ENCODE data around the gene PCGF1.
A peak's percentile ranks its signal among the peaks of the same experiment; 100 is the strongest.
"Not testable (repeated sequence)": the region's sequence is repeated elsewhere in the genome, so short reads cannot be mapped to it uniquely, and the experiment has no call there.

Gene PCGF1

DNA sequence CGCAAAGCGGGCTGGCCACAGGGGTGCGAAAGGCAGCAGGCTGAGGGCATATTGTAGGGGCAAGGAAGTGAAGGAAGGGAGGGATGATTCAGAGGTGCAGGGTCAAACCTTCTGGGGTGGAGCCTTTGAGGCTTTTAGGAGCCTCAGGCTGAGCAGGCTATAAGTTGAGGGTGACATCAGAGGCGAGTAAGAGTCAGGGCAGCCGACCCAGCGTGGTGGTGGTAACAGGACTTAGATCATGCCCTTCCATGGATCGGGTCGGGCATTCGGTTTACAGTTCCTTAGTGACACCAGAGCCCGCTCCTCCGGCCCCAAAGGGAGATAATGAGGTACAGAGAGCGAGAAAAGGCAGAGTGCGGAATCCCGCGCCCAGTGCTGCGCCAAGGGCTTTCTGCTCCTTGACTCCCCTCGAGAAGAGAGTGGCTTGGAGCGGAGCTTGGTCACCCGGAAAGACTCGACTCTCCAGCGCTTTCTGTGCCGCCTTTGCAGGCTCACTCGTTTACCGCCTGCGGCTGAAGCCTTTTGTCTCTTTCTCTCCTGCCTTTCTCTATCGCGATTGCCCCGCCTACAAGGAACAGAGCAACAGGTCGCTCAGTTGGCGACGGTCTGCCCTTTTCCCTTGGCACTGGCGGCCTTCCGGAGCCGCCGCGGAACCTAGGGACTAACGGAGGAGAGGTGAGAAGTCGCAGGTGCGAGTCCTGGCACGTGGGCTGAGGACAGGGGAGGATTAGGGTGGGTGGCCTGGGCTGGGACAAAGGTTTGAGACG, 8.8 kb downstream of the PCGF1 start:
- DNase-seq = no peak

DNA sequence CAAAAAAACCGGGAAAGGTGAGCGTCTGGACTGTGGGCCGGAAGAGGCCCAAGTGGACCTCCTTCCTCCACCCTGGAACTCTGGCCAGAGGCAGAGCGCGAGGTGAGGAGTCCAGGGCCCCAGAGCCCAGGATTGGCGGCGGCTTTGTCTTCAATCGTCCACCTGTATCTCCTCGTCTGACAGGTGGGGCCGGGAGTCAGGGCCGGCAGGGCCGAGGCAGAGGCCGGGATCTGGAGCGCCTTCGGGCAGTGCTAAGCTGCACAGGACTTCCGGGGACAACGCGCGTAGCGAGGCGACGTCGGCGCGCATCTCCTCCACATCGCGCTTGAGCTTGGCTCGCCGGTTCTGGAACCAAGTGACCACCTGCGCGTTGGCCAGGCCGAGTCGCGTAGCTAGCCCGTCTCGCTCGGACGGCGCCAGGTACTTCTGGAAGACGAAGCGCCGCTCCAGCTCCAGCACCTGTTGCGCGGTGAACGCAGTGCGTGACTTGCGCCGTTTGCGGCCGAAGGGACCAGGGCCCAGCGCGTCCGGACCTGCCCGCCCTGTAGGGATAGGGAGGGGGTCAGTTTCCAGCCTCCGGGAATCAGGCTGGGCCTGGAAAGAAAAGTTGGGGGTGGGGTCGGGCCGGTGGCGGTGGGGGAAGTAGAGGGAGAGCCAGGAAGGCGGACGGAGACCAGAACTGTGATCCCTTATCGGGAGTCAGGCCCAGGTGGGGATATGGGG, 9.6 kb downstream of the PCGF1 start:
- DNase-seq = peak; percentile 79

DNA sequence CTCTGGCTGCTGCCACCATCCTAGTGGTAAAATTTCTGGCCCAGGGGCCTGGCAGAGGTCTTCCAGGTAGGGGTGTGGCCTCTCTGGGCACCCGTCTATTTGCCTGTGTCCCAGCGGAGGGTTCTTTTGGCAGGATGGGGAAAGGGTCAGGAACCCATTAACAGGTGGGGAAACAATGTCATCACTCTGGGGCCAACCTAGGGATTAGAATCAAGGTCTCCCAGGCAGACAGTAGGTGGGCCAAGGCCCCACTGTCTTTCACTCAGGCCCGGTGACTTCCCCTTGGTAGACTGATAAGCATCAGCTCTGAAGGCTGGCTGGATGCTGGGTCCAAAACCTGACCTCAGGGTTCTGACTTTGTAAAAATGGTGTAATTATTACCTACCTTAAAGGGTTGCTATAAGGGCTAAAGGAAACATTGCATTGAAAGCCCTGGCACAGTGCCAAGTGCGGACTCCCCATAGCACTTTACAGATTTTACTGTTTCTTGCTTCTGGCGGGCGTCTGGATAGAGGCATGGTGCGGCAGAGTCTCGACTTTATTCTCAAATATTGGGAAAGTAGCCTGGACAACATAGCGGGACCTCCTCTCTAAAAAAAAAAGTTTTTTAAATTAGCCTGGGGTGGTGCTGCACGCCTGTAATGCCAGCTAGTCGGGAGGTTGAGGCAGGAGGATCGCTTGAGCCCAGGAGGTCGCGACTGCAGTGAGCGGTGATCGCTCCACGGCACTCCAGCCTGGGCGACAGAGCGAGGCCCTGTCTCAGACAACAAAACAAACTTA, 10.3 kb downstream of the PCGF1 start:
- DNase-seq = no peak

DNA sequence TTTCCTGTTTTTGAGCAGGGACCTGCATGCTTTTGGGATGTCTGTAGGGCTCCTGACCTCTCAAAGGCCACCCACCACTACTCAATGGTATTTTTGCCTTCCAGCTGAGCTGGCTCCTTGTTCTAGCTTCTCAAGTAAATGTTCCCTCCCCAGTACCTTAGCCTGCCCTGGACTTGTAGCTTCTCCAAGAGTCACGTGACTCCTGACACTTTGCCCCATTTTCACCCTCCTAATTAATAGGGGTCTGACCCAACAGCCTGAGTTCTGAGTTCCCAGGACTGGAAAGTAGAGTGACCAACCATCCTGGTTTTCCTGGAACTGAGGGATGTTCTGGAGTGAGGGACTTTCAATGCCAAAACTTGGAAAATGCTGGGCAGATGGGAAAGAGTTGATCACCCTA, 12.1 kb downstream of the PCGF1 start:
- DNase-seq = no peak

DNA sequence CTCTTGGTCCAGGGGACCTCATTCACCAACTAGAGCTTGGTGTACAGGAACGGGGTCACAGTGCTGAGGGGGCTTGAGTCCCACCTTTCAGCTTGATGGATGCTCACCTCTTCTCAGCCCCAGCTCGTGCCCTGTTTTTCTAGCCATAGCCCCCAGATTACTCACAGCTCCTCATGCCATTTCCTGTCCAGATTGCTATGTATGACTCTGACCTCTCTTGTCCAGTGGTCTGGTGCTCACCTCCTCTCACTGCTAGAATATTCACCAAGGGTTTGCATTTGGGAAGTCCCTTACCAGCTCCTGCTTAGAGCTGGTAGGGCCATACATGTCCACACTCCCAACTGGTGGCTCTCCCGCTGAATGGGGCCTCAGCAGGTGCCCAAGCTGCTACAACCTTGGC, 13.9 kb downstream of the PCGF1 start:
- DNase-seq = no peak

DNA sequence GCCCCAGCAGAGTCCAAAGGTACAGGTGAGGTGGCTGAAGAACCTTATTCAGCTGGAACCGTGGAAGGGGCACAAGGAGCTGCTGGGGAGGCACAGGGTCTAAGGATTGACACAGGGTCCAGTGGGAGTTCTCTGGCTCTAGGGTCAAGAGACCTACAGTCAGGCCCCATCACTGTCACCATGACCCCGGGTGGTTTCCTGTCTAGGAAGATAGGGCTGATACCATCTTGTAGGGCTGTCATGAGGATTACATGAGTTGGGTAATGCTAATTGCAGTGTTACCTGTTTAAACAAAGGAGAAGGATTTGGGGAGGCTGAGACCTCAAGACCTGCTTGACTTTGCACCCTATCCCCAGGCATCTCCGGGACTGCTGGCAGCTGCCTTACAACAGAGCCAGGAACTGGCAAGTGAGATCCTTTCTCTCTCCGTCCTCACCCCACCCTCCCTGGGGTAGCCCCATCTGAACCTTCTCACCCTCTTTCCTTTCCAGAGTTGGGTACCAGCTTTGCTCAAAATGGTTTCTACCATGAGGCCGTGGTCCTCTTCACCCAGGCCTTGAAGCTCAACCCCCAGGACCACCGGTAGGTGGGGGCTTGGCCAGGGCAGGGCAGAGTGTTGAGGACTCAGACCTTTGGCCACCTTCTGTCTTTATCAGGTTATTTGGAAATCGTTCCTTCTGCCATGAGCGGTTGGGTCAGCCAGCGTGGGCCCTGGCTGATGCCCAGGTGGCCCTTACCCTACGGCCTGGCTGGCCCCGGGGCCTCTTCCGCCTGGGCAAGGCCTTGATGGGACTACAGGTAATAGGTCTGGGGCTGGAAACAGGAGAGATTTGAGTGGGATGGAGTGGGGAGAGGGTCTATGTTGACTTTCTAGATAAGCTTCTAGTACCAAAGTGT, 15.6 kb downstream of the PCGF1 start:
- no peak for DNase-seq

DNA sequence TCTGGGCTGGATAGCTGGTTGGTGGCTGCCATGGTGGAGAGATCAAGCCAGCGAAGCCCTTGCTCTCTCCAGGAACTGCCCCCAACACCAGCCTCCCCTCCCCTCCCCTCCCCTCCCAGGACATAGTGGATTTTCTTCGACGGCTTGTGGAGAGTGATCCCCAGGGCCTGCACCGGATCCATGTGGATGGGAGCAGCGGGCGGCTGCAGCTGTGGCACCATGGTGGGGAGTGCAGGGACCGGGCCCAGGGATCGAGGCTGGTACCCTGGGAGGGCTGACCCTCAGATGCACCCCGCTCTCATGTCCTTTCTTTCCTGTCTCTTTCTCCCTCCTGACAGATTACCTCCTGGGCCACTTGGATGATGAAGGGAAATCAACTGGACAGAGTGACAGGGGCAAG, 17.6 kb downstream of the PCGF1 start:
- no peak for DNase-seq

DNA sequence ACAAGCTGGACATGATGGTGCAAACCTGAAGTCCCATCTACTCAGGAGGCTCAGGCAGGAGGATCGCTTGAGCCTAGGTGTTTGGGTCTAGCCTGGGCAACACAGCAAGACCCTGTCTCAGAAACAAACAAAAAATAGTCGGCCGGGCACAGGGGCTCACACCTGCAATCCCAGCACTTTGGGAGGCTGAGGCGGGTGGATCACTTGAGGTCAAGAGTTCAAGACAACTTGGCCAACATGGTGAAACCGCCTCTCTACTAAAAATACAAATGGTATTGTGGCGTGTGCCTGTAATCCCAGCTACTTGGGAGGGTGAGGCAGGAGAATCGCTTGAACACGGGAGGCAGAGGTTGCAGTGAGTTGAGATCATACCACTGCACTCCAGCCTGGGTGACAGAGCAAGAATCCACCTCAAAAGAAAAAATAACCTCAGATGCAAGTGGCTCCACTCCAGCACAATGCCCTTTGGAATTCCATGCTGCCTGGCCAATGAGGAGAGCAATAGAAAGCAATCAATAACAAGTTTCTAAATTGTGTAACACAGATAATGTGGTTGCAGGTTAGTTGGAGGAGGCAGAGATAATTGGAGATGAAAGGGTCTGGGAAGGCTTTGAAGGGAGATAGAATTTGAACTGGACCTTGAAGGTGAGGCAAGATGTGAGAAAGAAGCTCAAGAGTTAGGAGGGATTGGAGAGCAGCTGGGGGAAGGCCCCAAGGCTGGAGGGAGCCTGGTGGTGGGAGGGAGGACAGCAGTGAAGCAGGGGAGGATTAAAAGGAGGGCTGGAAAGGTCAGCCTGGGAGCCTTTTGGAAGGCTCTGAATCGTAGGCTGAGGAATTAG, 18.6 kb downstream of the PCGF1 start:
- DNase-seq = no peak

DNA sequence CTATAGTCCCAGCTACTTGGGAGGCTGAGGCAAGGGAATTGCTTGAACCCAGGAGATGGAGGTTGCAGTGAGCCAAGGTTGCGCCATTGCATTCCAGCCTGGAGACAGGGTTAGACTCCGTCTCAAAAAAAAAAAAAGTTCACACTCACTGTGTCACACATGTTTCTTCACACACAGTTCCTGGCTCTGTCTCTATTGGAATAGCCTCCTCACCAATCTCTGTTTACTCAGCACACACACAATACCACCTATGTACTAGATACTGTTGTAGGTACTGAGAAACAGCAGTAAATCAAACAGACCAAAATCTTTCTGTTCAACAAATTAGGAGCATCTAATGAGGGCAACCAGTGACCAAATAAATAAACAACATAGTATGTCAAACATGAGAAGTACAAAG, 21.4 kb downstream of the PCGF1 start:
- no peak for DNase-seq

DNA sequence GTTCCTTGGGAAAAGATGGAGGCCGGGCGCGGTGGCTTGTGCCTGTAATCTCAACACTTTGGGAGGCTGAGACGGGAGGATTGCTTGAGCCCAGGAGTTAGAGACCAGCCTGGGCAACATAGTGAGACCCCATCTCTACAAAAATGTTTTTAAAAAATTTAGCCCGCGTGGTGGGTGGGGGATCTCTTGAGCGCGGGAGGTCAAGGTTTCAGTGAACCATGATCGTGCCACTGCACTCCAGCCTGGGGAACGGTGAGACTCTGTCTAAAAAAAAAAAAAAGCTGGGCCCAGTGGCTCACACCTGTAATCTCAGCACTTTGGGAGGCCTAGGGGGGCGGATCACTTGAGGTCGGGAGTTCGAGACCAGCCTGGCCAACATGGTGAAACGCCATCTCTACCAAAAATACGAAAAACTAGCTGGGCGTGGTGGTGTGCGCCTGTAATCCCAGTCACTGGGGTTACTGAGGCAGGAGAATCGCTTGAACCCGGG, 23.8 kb downstream of the PCGF1 start:
- DNase-seq = not testable (repeated sequence)

DNA sequence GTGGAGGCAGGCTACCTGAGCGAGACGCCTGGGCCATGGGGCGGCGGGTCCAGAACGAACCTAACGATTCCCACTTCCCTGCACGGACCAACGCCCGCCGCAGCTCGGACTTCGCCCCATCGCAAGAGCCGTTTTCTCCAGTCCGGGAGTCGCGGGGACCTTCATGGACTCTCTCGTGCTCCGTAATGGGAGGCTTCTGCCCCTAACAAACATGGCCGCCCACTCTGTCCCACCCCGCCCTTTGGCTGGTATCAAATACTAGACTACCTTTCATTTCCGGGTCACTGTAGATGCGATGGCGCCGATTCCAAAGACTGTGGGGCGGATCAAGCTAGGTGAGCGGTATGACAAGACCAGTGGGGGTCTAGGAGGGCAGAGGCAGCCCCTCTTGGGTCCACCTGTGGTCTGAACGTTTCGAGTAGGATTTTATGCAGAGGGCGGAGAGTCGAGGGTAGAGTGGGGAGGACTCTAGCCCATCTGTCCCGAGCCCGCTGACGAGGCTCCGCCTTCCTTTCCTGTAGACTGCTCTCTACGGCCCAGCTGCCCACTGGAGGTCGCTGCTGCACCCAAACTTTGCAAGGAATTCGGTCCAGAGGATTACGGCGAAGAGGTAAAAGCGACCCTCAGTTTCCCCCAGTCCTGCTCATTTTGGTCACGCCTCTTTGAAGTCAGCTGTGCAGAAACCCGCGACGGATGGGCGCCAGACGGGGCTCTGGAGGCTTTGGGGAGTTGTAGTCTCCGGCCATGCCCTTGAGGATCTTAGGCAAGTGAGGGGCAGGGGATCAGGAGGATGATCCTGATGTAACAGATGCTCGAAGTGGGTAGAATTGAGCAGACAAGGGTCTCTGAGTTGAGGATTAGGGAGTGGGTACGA, 24.5 kb downstream of the PCGF1 start, which contains the start of the genes CCDC142 and TTC31:
Gene CCDC142 (minus strand): TSS at position 198 of the 874 bp plus-strand sequence. CDS start 161 bp downstream, at position 37.
Gene TTC31 (plus strand): TSS at position 281 of the 874 bp plus-strand sequence. CDS start 15 bp downstream, at position 296.
- peak; percentile 95 for DNase-seq

DNA sequence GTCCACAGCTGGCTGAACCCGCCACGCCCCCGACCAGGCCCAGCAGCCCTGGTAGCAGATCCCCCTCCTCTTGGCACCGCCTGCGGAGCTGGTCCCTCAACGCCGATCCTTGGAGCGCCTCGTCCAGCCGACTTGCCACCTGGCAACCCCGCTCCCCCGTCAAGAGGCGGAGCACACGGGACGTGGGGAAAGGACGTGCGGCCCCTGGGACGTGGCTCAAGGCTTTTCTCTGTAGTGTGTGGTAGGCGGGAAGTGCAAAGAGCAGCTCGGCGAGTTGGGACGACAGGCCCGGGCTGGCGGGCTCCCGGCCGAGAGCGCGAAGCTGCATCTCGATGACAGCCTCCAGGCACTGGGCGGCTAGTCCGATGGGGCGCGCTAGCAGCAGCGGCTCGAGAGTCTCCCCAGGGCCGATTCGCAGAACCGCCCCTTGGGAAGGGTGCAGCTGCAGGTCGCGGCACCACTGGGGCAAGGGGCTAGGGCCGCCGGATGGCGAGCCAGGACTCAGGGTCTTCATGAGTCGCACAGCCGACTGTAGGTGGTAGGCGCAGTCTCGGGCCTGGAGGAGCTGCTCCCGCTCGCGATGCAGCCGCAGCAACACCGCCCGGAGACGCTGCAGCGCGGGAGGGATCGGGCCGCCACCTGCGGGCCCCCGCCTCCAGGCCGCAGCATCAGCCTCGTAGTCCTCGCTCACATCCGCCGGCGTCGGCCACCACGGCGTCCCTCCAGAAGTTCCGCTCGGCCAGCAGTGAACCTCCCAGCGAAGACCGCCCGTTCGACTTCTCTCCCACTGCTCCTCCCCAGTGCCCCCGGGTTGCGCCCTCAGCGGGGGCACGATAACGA, 25.3 kb downstream of the PCGF1 start:
- DNase-seq = peak; percentile 79

DNA sequence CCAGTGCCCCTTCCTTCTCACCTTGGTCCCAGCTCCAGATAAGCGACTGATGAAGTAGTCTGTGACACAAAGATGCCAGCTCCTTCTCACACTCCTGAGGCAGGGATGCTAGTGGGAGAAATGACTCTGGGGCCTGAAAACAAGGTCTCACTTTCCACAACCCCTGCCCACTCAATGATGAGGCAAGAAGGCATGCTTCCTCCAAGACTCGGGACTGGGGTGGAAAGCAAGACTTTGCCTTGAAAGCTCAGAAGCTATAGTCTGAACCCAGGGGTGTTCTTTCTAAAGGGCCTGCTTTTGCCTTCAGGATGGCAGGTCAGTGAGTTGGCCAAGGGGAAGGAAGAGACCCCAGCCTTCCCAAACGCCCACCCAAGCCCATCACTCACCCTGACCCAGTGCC, 26.1 kb downstream of the PCGF1 start:
- no peak for DNase-seq

DNA sequence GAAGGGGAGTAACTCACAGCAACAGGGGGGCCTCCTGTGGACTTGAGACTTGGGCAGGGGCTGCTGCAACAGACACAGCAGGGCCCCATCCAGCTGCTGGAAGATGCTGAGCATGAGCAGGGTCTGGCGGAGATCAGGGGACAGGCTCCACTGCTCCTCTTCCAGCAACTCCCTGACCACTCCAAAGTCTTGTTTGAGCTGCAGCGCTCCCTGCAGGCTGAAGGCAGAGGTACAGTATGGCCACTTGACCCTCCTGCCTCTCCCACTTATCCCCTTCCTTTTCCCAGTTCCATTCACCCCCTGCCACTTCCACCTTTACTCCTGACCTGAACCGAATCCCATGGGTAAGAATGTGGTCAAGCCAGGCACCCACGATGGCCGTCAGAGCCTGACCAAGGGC, 32.6 kb downstream of the PCGF1 start:
- DNase-seq = peak; percentile 5

DNA sequence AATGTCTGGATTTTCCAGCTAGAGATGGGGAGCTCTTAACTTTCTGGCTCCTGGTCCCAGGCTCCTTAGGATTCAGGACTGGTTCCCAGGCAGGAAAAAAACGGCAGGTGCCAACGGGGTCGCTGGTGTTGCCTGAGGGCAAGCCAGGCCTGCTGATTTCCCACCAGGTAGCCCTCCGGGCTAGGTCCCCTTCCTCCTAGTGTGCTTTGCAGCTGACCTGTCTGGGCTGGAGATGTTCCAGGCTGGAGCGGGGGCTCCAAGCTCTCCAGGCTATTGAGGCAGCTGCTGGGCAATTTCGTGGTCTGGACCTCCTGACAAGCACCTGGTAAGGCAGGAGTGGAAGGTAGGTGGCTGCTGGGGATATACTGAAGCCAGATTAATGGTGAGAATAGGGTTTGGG, 33.0 kb downstream of the PCGF1 start:
- DNase-seq = no peak

DNA sequence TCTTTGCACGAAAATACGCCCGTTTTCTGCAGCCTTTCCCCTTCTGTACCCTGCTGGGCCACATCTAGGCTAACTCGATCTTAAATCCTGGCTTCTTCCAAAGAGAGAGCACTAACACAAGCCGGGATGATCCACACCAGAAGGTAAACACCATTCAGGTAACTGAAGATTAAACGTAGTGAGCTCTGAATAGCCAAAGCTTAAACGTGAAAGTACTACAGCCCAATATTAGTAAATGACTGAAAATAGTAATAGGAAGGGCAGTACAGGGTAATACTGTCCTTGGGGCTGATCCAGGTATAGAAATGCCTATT, 34.6 kb downstream of the PCGF1 start:
- no peak for DNase-seq

DNA sequence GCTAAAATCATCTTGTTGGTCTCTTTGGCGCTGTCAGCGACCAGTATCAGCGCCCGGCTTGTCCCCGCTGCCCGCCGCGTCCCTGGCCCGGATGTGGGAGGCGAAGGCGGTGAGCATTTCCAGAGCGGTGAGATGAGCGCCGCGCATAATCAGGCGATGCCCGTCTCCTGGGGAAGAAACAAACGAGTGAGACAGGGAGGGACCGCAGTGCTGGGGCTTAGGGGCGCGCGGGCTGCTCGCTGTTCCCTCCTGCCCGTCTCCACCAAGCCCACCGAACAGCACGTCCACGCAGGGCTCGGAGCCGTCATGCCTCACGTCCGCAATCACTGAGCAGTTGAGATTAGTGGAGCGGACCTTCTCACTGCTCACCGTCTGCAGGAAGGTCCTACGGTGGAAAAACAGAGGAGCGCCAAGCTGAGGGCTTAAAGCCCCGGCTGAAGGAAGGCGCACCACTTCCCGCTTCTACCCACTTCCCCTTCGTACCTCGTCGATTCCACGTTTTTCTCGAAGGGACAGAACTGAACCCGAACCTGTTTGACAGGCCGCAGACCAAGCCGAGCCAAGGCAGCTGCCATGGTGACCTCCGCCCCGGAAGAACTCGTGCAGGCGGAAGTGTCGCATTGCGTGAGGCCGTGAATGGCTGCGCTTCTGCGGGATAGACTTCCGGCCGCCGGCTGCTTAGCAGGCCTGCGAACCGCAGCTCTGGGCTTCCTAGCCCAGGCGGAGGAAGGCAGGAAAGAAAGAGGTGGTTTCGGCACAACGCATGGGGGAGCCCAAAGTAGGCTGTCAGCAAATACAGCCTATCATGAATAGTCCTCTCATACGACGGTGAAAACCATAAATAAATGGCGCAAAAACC, 35.2 kb downstream of the PCGF1 start, which contains the start of gene MRPL53:
Gene MRPL53 (minus strand): TSS at position 595 of the 859 bp plus-strand sequence. CDS start 20 bp downstream, at position 575.
- peak; percentile 94 for DNase-seq

Measured in NCI-H146 (cell line).